Uterus (tissue), 4 donors: Measurements from ENCODE around the gene UROC1. TPM values are rescaled to one million over a fixed set of nuclear protein-coding genes. Genes with fewer than 3 reads are reported as not detected.
A peak's percentile ranks its signal among the peaks of the same experiment; 100 is the strongest.

Experiments
- DNase-seq, 2 donors: peaks; one replicate each; pipeline ENCODE4 v3.0.0-alpha.2; 2019 to 2020
- H3K27ac ChIP-seq, 2 donors: fragments of 200-600 bp; sonication (generic); 1 replicate in 1 of 2; 2 replicates in 1 of 2; pipeline ENCODE4 v1.5.1; 2016 to 2018
- H3K27me3 ChIP-seq, 2 donors: fragments of 200-600 bp; sonication (generic); one replicate each; pipeline ENCODE4 v1.5.1; 2018 to 2019; ENCODE audit warnings: control low read depth in 1 of 2
- H3K36me3 ChIP-seq, 2 donors: fragments of 200-600 bp; sonication (generic); one replicate each; pipeline ENCODE4 v1.5.1; 2019; ENCODE audit warnings: control low read depth in 1 of 2
- H3K4me1 ChIP-seq, 2 donors: fragments of 200-600 bp; sonication (generic); one replicate each; pipeline ENCODE4 v1.5.1; 2018 to 2019; ENCODE audit warnings: control low read depth in 1 of 2
- H3K4me3 ChIP-seq, 2 donors: fragments of 200-600 bp; sonication (generic); 1 replicate in 1 of 2; 2 replicates in 1 of 2; pipeline ENCODE4 v1.5.1; 2018 to 2019; ENCODE audit warnings: mild to moderate bottlenecking in 1 of 2
- H3K9me3 ChIP-seq, 2 donors: fragments of 200-600 bp; sonication (generic); one replicate each; pipeline ENCODE4 v1.5.1; 2019; ENCODE audit warnings: control low read depth in 1 of 2
- POLR2A ChIP-seq, 2 donors: fragments of 450-650 bp; IDR thresholded peaks; one replicate each; pipeline ENCODE4 v1.6.1; 2016; ENCODE audit warnings: antibody characterized with exemption in 2 of 2, mild to moderate bottlenecking in 1 of 2, moderate library complexity in 1 of 2
- intact Hi-C: fragments of 100-400 bp; cut with DNase I; formaldehyde crosslinking; loops from one replicate; pipeline ENCODE4 v1.15.1; 2023; ENCODE audit warnings: low total_unique reads
- total RNA-seq, 4 donors: library from RNA; depleted of rRNA in 3 of 4; stranded (reverse); fragments of >200 nt in 3 of 4; gene quantifications; one replicate each; pipeline versions ENCODE4 v1.1.0 to v1.2.4, GENCODE V29; 2014 to 2023
- TF ChIP-seq, protein P1 (sequence below), 4 experiments: fragments of 200-600 bp in 2 of 4; fragments of 450-650 bp in 2 of 4; sonication (generic) in 2 of 4; IDR thresholded peaks; one replicate each; pipeline ENCODE4 v1.5.1; 2016 to 2019; ENCODE audit warnings: antibody characterized with exemption in 4 of 4, mild to moderate bottlenecking in 2 of 4, moderate library complexity in 1 of 4
- donor health status: DM: yes; HTN: yes; CAD: no.

The UROC1 gene
- total RNA-seq, 4 donors from 2014 or later = 0.07 TPM; not detected in 3

DNA sequence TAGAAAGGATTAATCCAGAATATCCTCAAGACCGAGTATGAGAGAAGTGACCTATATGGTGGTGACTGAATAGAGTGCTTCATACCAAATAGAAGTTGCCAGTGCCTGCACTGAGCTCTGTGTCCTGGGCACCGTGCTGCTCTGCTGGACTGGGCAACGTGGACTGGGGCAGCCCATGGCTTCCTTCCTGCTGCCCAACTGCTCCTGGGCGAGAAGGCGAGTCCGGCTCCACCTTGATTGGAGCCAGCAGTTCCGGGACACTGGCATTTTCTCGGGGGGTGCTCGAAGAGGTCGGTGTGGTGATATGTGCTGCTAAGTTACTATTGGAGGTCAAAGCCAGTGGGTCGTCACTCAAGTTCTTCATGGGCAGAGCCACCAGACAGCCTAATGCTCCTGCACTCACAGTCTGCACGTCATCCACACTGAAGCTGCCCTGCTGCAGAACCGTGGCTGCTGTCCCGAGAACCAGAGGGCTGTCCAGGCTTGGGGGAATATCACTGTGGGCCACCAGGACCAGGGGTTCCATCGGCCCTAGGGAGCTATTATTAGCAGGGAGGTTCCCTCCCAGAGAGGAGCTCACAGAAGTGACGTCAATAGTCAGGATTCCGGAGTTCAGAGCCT lies 56.0 kb downstream of the UROC1 start:
- Histone ChIP-seq H3K27me3 (no peaks in the 10 kb centered on the region), H3K4me1 (no peaks in the 10 kb centered on the region), H3K9me3 (no peaks in the 10 kb centered on the region), H3K4me3 (no peak overlapping the region), H3K36me3 (no peaks in the 10 kb centered on the region), H3K27ac (no peak overlapping the region)
- DNase-seq = peak in 1 of 2 donors; percentile 2
- no peak for TF ChIP-seq POLR2A (IDR thresholded peaks at IDR 0.05)
- TF ChIP-seq, protein P1, sequence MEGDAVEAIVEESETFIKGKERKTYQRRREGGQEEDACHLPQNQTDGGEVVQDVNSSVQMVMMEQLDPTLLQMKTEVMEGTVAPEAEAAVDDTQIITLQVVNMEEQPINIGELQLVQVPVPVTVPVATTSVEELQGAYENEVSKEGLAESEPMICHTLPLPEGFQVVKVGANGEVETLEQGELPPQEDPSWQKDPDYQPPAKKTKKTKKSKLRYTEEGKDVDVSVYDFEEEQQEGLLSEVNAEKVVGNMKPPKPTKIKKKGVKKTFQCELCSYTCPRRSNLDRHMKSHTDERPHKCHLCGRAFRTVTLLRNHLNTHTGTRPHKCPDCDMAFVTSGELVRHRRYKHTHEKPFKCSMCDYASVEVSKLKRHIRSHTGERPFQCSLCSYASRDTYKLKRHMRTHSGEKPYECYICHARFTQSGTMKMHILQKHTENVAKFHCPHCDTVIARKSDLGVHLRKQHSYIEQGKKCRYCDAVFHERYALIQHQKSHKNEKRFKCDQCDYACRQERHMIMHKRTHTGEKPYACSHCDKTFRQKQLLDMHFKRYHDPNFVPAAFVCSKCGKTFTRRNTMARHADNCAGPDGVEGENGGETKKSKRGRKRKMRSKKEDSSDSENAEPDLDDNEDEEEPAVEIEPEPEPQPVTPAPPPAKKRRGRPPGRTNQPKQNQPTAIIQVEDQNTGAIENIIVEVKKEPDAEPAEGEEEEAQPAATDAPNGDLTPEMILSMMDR (IDR thresholded peaks at IDR 0.05) = no peak
- intact Hi-C loops = no loop called here

DNA sequence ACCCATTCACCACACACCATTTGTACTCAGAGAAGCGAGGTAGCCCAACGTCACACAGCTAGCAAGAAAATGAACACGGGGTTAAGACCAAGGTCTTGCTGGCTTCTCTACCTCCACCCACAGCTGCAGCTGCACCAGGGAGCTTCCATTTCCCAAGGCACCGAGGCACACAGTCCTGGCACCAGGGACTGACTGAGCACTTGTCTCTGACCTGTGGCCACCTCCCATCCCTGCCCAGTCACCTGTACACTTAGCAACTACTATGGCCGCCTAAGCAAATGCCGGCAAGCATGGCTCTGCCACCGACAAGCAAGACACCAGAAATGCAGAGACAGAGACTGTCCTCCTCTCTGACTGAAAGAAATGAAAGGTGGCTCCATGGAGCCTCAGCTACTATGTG lies 57.2 kb downstream of the UROC1 start:
- Histone ChIP-seq H3K27ac (no peak overlapping the region), H3K4me3 (no peak overlapping the region), H3K9me3 (no peaks in the 10 kb centered on the region), H3K36me3 (no peaks in the 10 kb centered on the region), H3K27me3 (no peaks in the 10 kb centered on the region), H3K4me1 (no peaks in the 10 kb centered on the region)
- peak in 1 of 2 donors; percentile 3 for DNase-seq
- intact Hi-C loops = no loop called here
- no peak for TF ChIP-seq POLR2A (IDR thresholded peaks at IDR 0.05)
- TF ChIP-seq, protein P1 (IDR thresholded peaks at IDR 0.05) = no peak

DNA sequence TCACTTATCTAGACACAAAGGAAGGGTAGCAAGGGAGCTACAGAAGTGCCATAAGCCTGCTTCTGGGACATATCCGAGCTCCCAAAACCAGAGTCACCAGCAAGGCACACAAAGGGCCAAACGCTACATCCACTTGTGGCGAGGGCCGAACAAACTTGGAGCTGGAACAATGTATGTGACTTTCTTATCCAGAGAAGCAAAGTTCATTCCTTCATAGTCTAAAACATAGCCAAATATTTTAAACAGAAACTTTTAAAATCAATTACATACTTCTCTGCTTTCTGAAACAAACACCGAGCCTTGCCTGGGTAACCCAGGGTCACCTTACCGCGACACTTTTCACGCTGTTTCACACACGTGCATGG lies 57.8 kb downstream of the UROC1 start:
- intact Hi-C loops = no loop called here
- no peak for DNase-seq

DNA sequence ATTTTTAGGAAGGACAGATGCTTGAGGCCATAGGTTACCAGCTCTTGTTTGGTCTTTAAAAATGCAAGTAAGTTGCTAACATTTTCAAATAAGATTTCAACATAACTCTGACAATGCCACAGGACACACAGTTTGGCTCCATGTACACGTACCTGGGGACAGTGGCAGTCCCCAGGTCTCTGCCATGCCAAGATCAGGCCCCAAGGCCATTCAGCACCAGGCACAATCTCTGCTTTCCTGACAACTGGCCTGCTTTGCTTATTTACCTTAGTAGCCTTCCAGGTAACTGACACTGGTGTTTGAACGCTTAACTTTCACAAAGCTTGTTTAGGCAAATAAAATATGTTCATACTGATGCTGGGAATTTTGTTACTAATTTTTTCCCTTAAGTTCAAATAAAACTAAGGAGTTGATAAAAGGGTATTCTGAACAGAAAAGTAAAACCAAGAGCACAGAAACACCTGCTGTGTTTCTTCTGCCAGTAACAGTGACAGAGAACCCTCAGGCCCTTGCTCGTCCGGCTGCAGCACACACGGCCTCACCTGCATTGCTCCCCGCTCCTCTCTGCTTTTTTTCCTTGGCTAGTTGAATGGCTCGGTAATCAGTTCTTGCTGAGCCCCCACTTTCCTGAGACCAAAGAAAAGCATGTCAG lies 58.3 kb downstream of the UROC1 start:
- Histone ChIP-seq H3K36me3 (no peaks in the 10 kb centered on the region), H3K4me1 (no peaks in the 10 kb centered on the region), H3K4me3 (no peak overlapping the region), H3K27me3 (no peaks in the 10 kb centered on the region), H3K9me3 (no peaks in the 10 kb centered on the region), H3K27ac (no peak overlapping the region)
- peak in 1 of 2 donors; percentile 2 for DNase-seq
- intact Hi-C loops = no loop called here
- no peak for TF ChIP-seq POLR2A (IDR thresholded peaks at IDR 0.05)
- TF ChIP-seq, protein P1 (IDR thresholded peaks at IDR 0.05) = no peak

More for the DNA sequence above, 57.8 kb downstream of the UROC1 start:
- H3K9me3 ChIP-seq = no peaks in the 10 kb centered on the region
- H3K27ac ChIP-seq = no peak overlapping the region
- no peak overlapping the region for H3K4me3 ChIP-seq
- no peaks in the 10 kb centered on the region for H3K4me1 ChIP-seq
- TF ChIP-seq POLR2A (IDR thresholded peaks at IDR 0.05) = no peak
- TF ChIP-seq, protein P1 (IDR thresholded peaks at IDR 0.05) = no peak
- no peaks in the 10 kb centered on the region for H3K36me3 ChIP-seq
- H3K27me3 ChIP-seq = no peaks in the 10 kb centered on the region

DNA sequence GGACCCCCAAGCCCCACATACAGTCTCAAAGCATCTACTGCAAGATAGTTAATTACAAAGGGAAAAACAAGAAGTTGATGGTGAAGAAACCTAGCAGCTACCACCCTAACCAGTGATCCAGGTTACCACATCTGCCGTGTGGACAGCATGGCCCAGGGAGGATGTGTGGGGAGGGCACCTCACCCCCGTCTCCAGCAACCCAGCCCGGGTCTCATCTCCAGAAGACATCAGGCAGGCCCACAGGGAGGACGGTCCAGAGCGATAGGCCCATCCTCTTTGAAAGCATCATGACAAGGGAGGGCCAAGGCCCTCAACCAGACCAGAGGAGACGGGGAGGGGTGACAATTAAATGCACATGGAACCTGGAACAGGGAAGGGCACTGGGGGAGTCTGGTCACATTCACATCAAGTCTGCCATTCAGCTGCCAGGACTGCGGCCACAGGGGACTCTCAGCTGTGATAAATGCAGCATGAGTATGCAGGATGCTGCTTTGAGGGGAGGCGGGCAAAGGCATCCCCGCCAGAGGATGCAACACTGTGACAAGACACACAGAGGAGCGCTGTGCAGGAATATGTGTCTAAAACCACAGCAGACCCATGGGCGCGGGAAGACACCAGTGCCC lies 60.7 kb downstream of the UROC1 start:
- intact Hi-C loops = no loop called here
- no peak for TF ChIP-seq POLR2A (IDR thresholded peaks at IDR 0.05)
- TF ChIP-seq, protein P1 (IDR thresholded peaks at IDR 0.05) = no peak
- no peaks in the 10 kb centered on the region for H3K36me3 ChIP-seq

More for the DNA sequence above, 60.7 kb downstream of the UROC1 start:
- Histone ChIP-seq H3K4me1 (no peaks in the 10 kb centered on the region), H3K9me3 (no peaks in the 10 kb centered on the region), H3K27me3 (no peaks in the 10 kb centered on the region), H3K4me3 (no peak overlapping the region), H3K27ac (no peak overlapping the region)
- DNase-seq = peak; percentile 7 to 8
